Measurements from ENCODE around the gene HYAL4.

The HYAL4 gene

GRCh38 chr7:123916240-123916724, 71.3 kb downstream of the HYAL4 start:
- peak; percentile 51 for DNase-seq (ENCODE audit: low spot score)

DNA sequence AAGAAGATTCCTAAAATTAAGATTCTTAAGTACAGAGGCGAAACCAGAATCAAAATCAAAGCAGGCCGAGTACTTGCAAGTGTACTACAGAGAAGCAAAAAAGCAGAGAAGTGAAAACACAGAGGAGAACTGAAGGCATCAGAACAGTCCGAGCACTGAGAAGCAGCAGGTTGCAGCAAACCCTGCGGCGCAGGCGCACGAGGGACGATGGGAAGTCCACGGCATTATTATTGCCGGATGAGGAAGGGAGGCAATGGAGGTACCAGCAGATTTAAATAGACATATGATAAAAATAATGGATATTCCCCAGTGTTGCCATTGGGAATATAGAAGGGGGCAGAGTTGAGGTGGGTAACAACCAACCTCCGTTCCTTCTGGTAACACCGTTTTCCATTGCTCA, 72.9 kb downstream of the HYAL4 start:
- DNase-seq (ENCODE audit: low spot score) = no peak

DNA sequence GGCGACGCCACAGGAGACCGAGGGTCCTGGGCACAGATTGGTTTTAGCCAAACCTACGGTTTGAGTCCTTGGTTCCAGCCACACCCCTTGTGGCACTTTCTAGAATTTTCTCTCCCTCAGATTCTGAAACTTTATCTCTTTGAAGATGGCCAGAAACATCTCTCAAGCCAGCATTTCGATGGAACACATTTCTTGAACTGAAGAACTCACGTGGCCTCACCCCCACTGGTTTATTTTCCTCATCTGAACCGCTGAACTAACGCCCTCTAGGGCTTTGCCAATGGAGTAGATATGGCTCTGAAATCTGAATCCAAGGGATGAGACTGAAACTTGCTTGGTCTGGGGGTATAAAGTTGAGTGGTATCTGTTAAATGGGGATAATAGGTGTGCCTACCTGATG, 73.3 kb downstream of the HYAL4 start:
- no peak for DNase-seq (ENCODE audit: low spot score)

- no peak for DNase-seq (ENCODE audit: low spot score)
Observed at GRCh38 chr7:123923599-123923998, 78.6 kb downstream of the HYAL4 start.

- DNase-seq (ENCODE audit: low spot score) = no peak
Observed at GRCh38 chr7:123924941-123925340, 80.0 kb downstream of the HYAL4 start, which contains the start of gene SPAM1. Gene SPAM1 (plus strand): TSS chr7:123925241. CDS start chr7:123953571, 28,330 bp downstream.
